GM19438 (cell line): ENCODE results near the gene CPT1C.

Experiments
- ATAC-seq: cut with Tn5 transposase; IDR thresholded peaks from one replicate; pipeline ENCODE4 v1.9.1; 2021; ENCODE audit warnings: low read depth; ENCODE audit not compliant: unreplicated experiment

CPT1C gene

GRCh38 chr19:49660338-49660961 is 30.5 kb upstream of the CPT1C start:
- ATAC-seq = no peak

GRCh38 chr19:49662011-49662410 is 28.9 kb upstream of the CPT1C start:
- no peak for ATAC-seq

- ATAC-seq = no peak
Observed at GRCh38 chr19:49663224-49663623, 27.7 kb upstream of the CPT1C start.

- peak; percentile 43 for ATAC-seq
Observed at GRCh38 chr19:49664171-49665035, 26.5 kb upstream of the CPT1C start.

- no peak for ATAC-seq
Observed at GRCh38 chr19:49665036-49665350, 25.9 kb upstream of the CPT1C start.

GRCh38 chr19:49665351-49666119 is 25.4 kb upstream of the CPT1C start, which contains the start of the genes BCL2L12 and IRF3:
Gene BCL2L12 (plus strand): TSS chr19:49665933. CDS start chr19:49666693, 760 bp downstream.
Gene IRF3 (minus strand): TSS chr19:49665857. CDS start chr19:49664838, 1,019 bp downstream.
- ATAC-seq = peak; percentile 72

- no peak for ATAC-seq
Observed at GRCh38 chr19:49666120-49666444, 24.8 kb upstream of the CPT1C start.

GRCh38 chr19:49667473-49667872 is 23.4 kb upstream of the CPT1C start:
- ATAC-seq = no peak

GRCh38 chr19:49669516-49669915 is 21.4 kb upstream of the CPT1C start:
- ATAC-seq = no peak

GRCh38 chr19:49672131-49672919 is 18.6 kb upstream of the CPT1C start:
- no peak for ATAC-seq

GRCh38 chr19:49676136-49676783 is 14.7 kb upstream of the CPT1C start:
- no peak for ATAC-seq

- ATAC-seq = peak; percentile 52
Observed at GRCh38 chr19:49676784-49677230, 14.1 kb upstream of the CPT1C start.

GRCh38 chr19:49677231-49677900 is 13.6 kb upstream of the CPT1C start, which contains the start of gene PRMT1:
Gene PRMT1 (plus strand): TSS chr19:49677271. CDS start chr19:49677281, 10 bp downstream.
- no peak for ATAC-seq

- no peak for ATAC-seq
Observed at GRCh38 chr19:49677901-49678674, 12.8 kb upstream of the CPT1C start.

GRCh38 chr19:49678985-49679770 is 11.7 kb upstream of the CPT1C start:
- ATAC-seq = no peak

- no peak for ATAC-seq
Observed at GRCh38 chr19:49679771-49680413, 11.0 kb upstream of the CPT1C start.
